Brain microvascular endothelial cell (primary cell): ENCODE measurements around the gene MAGEB1.
A peak's percentile ranks its signal among the peaks of the same experiment; 100 is the strongest.

Experiments used
- DNase-seq: peaks from one replicate; pipeline ENCODE4 v3.0.0-alpha.2; 2020
- H3K27ac ChIP-seq: fragments of 250-450 bp; sonication (Bioruptor Pico); 2 replicates; pipeline ENCODE4 v1.5.1; 2020; ENCODE audit warnings: mild to moderate bottlenecking, moderate library complexity
- H3K27me3 ChIP-seq: fragments of 250-450 bp; sonication (Bioruptor Pico); replicated peaks from 2 replicates; pipeline ENCODE4 v1.5.1; 2020; ENCODE audit warnings: mild to moderate bottlenecking
- H3K36me3 ChIP-seq: fragments of 250-450 bp; sonication (Bioruptor Pico); replicated peaks from 2 replicates; pipeline ENCODE4 v1.5.1; 2020; ENCODE audit warnings: mild to moderate bottlenecking
- H3K4me3 ChIP-seq: 2 replicates; pipeline ENCODE4 v1.5.1; 2011; ENCODE audit warnings: low read depth, mild to moderate bottlenecking, control low read depth, low read length, moderate library complexity
- in situ Hi-C: cut with HindIII; loops from 2 replicates; pipeline ENCODE4 v1.10.0; 2017; ENCODE audit warnings: low sequenced_read_pairs, low pct_ligation_motif_present
- TF ChIP-seq, protein P1 (sequence below): IDR thresholded peaks from 2 replicates; pipeline ENCODE4 v1.5.1; 2011; ENCODE audit warnings: low read depth, mild to moderate bottlenecking, moderate library complexity, low read length, control low read depth, inconsistent platforms; ENCODE audit errors: missing control alignments

Gene MAGEB1

DNA sequence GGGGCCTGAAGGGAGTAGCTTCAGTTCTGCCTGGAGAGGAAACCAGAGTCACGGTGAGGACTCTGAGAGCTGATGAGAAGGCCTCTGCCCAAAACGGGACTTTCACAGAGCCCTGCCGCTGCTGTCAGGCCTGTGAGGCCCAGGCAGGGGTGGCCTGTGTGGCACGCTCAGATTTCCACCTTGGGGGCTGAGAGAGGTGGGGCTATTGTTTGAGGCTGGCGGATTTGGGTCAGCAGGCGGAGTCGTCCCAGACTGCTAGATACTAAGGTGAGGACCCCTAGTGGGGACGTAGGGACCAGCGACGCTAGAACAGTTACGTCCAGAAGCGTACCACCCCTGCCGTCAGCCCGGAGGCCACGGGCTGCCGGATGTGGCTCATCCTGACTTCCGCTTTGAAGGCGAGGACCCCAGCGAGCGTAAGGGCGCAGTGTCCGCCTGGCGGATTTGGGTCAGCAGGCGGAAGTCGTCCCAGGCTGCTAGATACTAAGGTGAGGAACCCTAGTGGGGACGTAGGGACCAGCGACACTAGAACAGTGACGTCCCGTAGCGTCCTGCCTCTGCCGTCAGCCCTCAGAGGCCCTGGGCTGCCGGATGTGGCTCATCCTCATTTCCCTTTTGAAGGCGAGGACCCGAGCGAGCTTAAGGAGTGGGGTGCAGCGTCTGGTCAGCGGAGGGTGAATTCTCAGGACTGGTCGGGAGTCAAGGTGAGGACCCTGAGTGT lies at the start of gene MAGEB1:
Gene MAGEB1, plus strand, starts transcription at position 378 of the 721 bp plus-strand sequence. CDS start 3,348 bp downstream, outside the sequence.
- Histone ChIP-seq H3K27me3 (no peaks in the 10 kb centered on the region), H3K4me3 (no peak within 1 kb of the TSS), H3K36me3 (no peaks in the 10 kb centered on the region), H3K27ac (no peak within 1 kb of the TSS)
- no peak for DNase-seq
- in situ Hi-C loops = no loop called here
- TF ChIP-seq, protein P1, sequence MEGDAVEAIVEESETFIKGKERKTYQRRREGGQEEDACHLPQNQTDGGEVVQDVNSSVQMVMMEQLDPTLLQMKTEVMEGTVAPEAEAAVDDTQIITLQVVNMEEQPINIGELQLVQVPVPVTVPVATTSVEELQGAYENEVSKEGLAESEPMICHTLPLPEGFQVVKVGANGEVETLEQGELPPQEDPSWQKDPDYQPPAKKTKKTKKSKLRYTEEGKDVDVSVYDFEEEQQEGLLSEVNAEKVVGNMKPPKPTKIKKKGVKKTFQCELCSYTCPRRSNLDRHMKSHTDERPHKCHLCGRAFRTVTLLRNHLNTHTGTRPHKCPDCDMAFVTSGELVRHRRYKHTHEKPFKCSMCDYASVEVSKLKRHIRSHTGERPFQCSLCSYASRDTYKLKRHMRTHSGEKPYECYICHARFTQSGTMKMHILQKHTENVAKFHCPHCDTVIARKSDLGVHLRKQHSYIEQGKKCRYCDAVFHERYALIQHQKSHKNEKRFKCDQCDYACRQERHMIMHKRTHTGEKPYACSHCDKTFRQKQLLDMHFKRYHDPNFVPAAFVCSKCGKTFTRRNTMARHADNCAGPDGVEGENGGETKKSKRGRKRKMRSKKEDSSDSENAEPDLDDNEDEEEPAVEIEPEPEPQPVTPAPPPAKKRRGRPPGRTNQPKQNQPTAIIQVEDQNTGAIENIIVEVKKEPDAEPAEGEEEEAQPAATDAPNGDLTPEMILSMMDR = no peak

DNA sequence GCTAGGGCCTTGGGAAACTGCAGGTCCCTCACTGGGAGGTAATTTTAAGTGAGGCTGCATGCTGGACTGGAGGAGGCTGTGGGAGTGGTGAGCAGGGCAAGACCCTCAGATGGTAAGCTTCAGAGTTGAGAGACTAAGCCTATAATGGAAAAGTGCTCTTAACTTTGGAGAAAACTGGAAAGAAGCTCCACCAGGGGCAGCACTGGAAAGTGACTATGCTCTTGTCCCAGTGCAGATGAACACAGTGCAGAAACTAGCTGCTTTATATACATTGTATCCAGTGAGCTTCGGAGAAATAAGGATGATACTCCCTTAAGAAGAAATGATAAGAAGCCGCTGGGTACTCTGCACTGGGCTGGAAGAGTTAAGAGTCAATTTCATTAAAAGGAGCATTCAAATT lies 34.8 kb upstream of the MAGEB1 start:
- in situ Hi-C loops = no loop called here
- TF ChIP-seq, protein P1 = peak; percentile 18
- Histone ChIP-seq H3K27ac (no peak overlapping the region), H3K4me3 (no peak overlapping the region), H3K27me3 (no peaks in the 10 kb centered on the region), H3K36me3 (no peaks in the 10 kb centered on the region)
- no peak for DNase-seq

- DNase-seq = no peak
- H3K27me3 ChIP-seq = no peaks in the 10 kb centered on the region
- in situ Hi-C loops = no loop called here
- H3K4me3 ChIP-seq = no peak within 1 kb of the TSS
- H3K27ac ChIP-seq = no peak within 1 kb of the TSS
- H3K36me3 ChIP-seq = no peaks in the 10 kb centered on the region
- TF ChIP-seq, protein P1 = no peak
Measured at GRCh38 chrX:30215357-30215843, 31.5 kb upstream of the MAGEB1 start, which contains the start of gene MAGEB2. TSS of gene MAGEB2 (plus strand) at chrX:30215563. CDS start at chrX:30218581, 3,018 bp downstream.

- no peaks in the 10 kb centered on the region for H3K36me3 ChIP-seq
- in situ Hi-C loops = no loop called here
- H3K27ac ChIP-seq = no peak overlapping the region
- no peak for DNase-seq
- H3K27me3 ChIP-seq = no peaks in the 10 kb centered on the region
- H3K4me3 ChIP-seq = no peak overlapping the region
- TF ChIP-seq, protein P1 = no peak
Measured at GRCh38 chrX:30217465-30217864, 29.5 kb upstream of the MAGEB1 start.

- Histone ChIP-seq H3K27me3 (no peaks in the 10 kb centered on the region), H3K36me3 (no peaks in the 10 kb centered on the region), H3K27ac (no peak overlapping the region), H3K4me3 (no peak overlapping the region)
- TF ChIP-seq, protein P1 = no peak
- in situ Hi-C loops = no loop called here
- DNase-seq = no peak
Measured at GRCh38 chrX:30219372-30219771, 27.6 kb upstream of the MAGEB1 start.
